ENCODE data around the gene CHI3L2. TPM values are rescaled to one million over a fixed set of nuclear protein-coding genes. Genes with fewer than 3 reads are reported as not detected.

Gene CHI3L2
- total RNA-seq, 1 experiment from 2014 or later: 0.77 TPM

GRCh38 chr1:111275780-111276433, 48.4 kb downstream of the CHI3L2 start:
- Histone ChIP-seq H3K4me1 (ENCODE audit: control insufficient read depth, insufficient read depth, low read length) (no peaks in the 10 kb centered on the region), H3K27me3 (ENCODE audit: control insufficient read depth, insufficient read depth, low read length) (no peaks in the 10 kb centered on the region), H3K4me3 (ENCODE audit: low read depth in 2 of 2, low read length in 2 of 2) (no peak overlapping the region), H3K27ac (ENCODE audit: low read length) (no peak overlapping the region), H3K36me3 (ENCODE audit: control insufficient read depth, insufficient read depth, low read length) (no peaks in the 10 kb centered on the region), H3K9me3 (ENCODE audit: control insufficient read depth, insufficient read depth, low read depth, low read length) (peaks cover 8% of the 10 kb centered on the region; the same call in 1 of the 2 replicates)
- DNase-seq (ENCODE audit: low read depth, low spot score): no peak
- no peak for ATAC-seq
- TF ChIP-seq CTCF (IDR thresholded peaks at IDR 0.05): no peak
- no peak for TF ChIP-seq TCF7L2 (IDR thresholded peaks at IDR 0.05; ENCODE audit: low read depth, low read length)
- no peak for TF ChIP-seq REST (IDR thresholded peaks at IDR 0.05; ENCODE audit: insufficient read depth in 1 of 2, low read depth in 2 of 2, low read length in 1 of 2)
- TF ChIP-seq POLR2AphosphoS5 (IDR thresholded peaks at IDR 0.05; ENCODE audit: low read depth, low read length): no peak
- no peak for TF ChIP-seq SIN3A (IDR thresholded peaks at IDR 0.05; ENCODE audit: borderline replicate concordance, insufficient read depth, low read depth, low read length)
- no TSS peak for BruUV-seq (replicated peaks)
- ChIA-PET CTCF (no interaction called here), POLR2A (no interaction called here)
- intact Hi-C loops (cut with micrococcal nuclease; ENCODE audit: unreplicated experiment): no loop called here
- in situ Hi-C loops (cut with HindIII; ENCODE audit: low pct_unique_long_range_greater_than_20kb, low sequenced_read_pairs): no loop called here

- intact Hi-C loops (cut with micrococcal nuclease; ENCODE audit: unreplicated experiment): no loop called here
- DNase-seq (ENCODE audit: low read depth, low spot score) (no peak), ATAC-seq (no peak)
- H3K4me3 ChIP-seq (ENCODE audit: low read depth in 2 of 2, low read length in 2 of 2): no peak overlapping the region
- no peaks in the 10 kb centered on the region for H3K27me3 ChIP-seq (ENCODE audit: control insufficient read depth, insufficient read depth, low read length)
- no peaks in the 10 kb centered on the region for H3K36me3 ChIP-seq (ENCODE audit: control insufficient read depth, insufficient read depth, low read length)
- no peak overlapping the region for H3K27ac ChIP-seq (ENCODE audit: low read length)
- no peak for TF ChIP-seq SIN3A (IDR thresholded peaks at IDR 0.05; ENCODE audit: borderline replicate concordance, insufficient read depth, low read depth, low read length)
- TF ChIP-seq REST (IDR thresholded peaks at IDR 0.05; ENCODE audit: insufficient read depth in 1 of 2, low read depth in 2 of 2, low read length in 1 of 2): no peak
- TF ChIP-seq POLR2AphosphoS5 (IDR thresholded peaks at IDR 0.05; ENCODE audit: low read depth, low read length): no peak
- no peak for TF ChIP-seq TCF7L2 (IDR thresholded peaks at IDR 0.05; ENCODE audit: low read depth, low read length)
- no peak for TF ChIP-seq CTCF (IDR thresholded peaks at IDR 0.05)
- H3K4me1 ChIP-seq (ENCODE audit: control insufficient read depth, insufficient read depth, low read length): no peaks in the 10 kb centered on the region
- ChIA-PET POLR2A (no interaction called here), CTCF (no interaction called here)
- BruUV-seq (replicated peaks): no TSS peak
- peaks cover 8% of the 10 kb centered on the region; the same call in 1 of the 2 replicates for H3K9me3 ChIP-seq (ENCODE audit: control insufficient read depth, insufficient read depth, low read depth, low read length)
- in situ Hi-C loops (cut with HindIII; ENCODE audit: low pct_unique_long_range_greater_than_20kb, low sequenced_read_pairs): no loop called here
Measured at GRCh38 chr1:111279144-111279543, 51.6 kb downstream of the CHI3L2 start.

All from Panc1 (cell line).